HepG2 (cell line): ENCODE results near the gene GTF3C5. TPM values are rescaled to one million over a fixed set of nuclear protein-coding genes. Genes with fewer than 3 reads are reported as not detected.

ENCODE experiments used
- ATAC-seq: fragments of 200-7000 bp; cut with Tn5 transposase; 3 replicates; pipeline ENCODE4 v1.9.1; 2020; ENCODE audit warnings: mild to moderate bottlenecking, moderate library complexity
- BruUV-seq: library from RNA; stranded (reverse); fragments of 400-500 nt; replicated peaks from 2 replicates; lab custom pipeline; 2021; lab: Mats Ljungman, UMichigan
- CTCF ChIA-PET: fragments of 300-600 bp; formaldehyde crosslinking; extraction: SDS; loops from one replicate; lab custom pipeline; 2021; ENCODE audit warnings: low total read pairs, inconsistent platforms, low intra/inter-chr PET ratio; lab: Yijun Ruan, JAX
- POLR2A ChIA-PET: fragments of 350-600 bp; sonication (Branson Sonifier 250); formaldehyde crosslinking; loops from one replicate; lab custom pipeline; 2020; ENCODE audit warnings: antibody characterized with exemption, inconsistent platforms; lab: Yijun Ruan, JAX
- DNase-seq: peaks from one replicate; pipeline ENCODE4 v3.0.0-alpha.2; 2015; ENCODE audit warnings: low spot score
- FAIRE-seq: peaks from 3 replicates; lab custom pipeline; 2011; peaks lifted over from hg19 to GRCh38; lab: Jason Lieb, UNC
- H2AFZ ChIP-seq: one replicate; pipeline ENCODE4 v1.6.1; 2011; ENCODE audit warnings: low read length, inconsistent platforms
- H3K27ac ChIP-seq: fragments of 300-600 bp; 3 replicates; pipeline ENCODE4 v1.8.0; 2011; ENCODE audit warnings: mixed run types, mild to moderate bottlenecking, mixed read lengths, low read length, inconsistent platforms; ENCODE audit not compliant: insufficient read depth; ENCODE audit errors: extremely low read length
- H3K27me3 ChIP-seq, 2 experiments: fragments of 200-600 bp in 1 of 2; 2 replicates in 1 of 2; 3 replicates in 1 of 2; pipeline versions ENCODE4 v1.6.0 to v1.8.0; 2011; ENCODE audit warnings: low read length in 2 of 2, mild to moderate bottlenecking in 2 of 2, moderate library complexity in 2 of 2, inconsistent platforms in 1 of 2; ENCODE audit not compliant: insufficient read depth in 2 of 2, control insufficient read depth in 1 of 2
- H3K36me3 ChIP-seq, 2 experiments: fragments of 200-600 bp in 1 of 2; replicated peaks in 1 of 2; 2 replicates in 1 of 2; 3 replicates in 1 of 2; pipeline versions ENCODE4 v1.5.1 to v1.8.0; 2011; ENCODE audit warnings: low read length in 2 of 2, inconsistent platforms in 1 of 2; ENCODE audit not compliant: insufficient read depth in 2 of 2, control insufficient read depth in 1 of 2
- H3K4me1 ChIP-seq: 2 replicates; pipeline ENCODE4 v1.5.1; 2012; ENCODE audit warnings: low read length, inconsistent platforms; ENCODE audit not compliant: insufficient read depth
- H3K4me2 ChIP-seq: 2 replicates; pipeline ENCODE4 v1.6.0; 2011; ENCODE audit warnings: low read depth, low read length, inconsistent platforms
- H3K4me3 ChIP-seq, 3 experiments: fragments of 200-600 bp in 1 of 3; sonication (generic), shearing (Covaris generic) in 1 of 3; replicated peaks in 1 of 3; 2 replicates each; pipeline ENCODE4 v1.5.1; 2011 to 2016; ENCODE audit warnings: low read length in 3 of 3, inconsistent platforms in 2 of 3, low read depth in 2 of 3, mild to moderate bottlenecking in 2 of 3, control low read depth in 1 of 3, mixed read lengths in 1 of 3; ENCODE audit not compliant: insufficient read depth in 1 of 3
- H3K79me2 ChIP-seq: one replicate; pipeline ENCODE4 v1.6.1; 2011; ENCODE audit warnings: low read length, inconsistent platforms; ENCODE audit not compliant: insufficient read depth
- H3K9ac ChIP-seq: 2 replicates; pipeline ENCODE4 v1.6.0; 2011; ENCODE audit warnings: mild to moderate bottlenecking, low read depth, low read length, inconsistent platforms; ENCODE audit not compliant: insufficient read depth
- H3K9me3 ChIP-seq: 2 replicates; pipeline ENCODE4 v1.5.1; 2012; ENCODE audit warnings: mild to moderate bottlenecking, low read length
- H4K20me1 ChIP-seq: 2 replicates; pipeline ENCODE4 v1.6.0; 2011; ENCODE audit warnings: inconsistent platforms, mild to moderate bottlenecking, low read length, moderate library complexity; ENCODE audit not compliant: insufficient read depth
- GFI1 ChIP-seq: sonication (generic); formaldehyde crosslinking; IDR thresholded peaks from 2 replicates; pipeline ENCODE4 v1.5.0; 2020; ENCODE audit warnings: missing genetic modification reagents, mild to moderate bottlenecking, borderline replicate concordance
- MAFF ChIP-seq: IDR thresholded peaks from 2 replicates; pipeline ENCODE4 v1.6.1; 2011; ENCODE audit warnings: low read depth, low read length, improper control_type of control experiment
- RFX1 ChIP-seq: fragments of 450-650 bp; IDR thresholded peaks from 2 replicates; pipeline ENCODE4 v1.6.1; 2017
- SOX6 ChIP-seq, 2 experiments: fragments of 450-650 bp in 1 of 2; sonication (generic) in 1 of 2; formaldehyde crosslinking in 1 of 2; IDR thresholded peaks; 2 replicates each; pipeline versions ENCODE4 v1.4.0 to v1.6.1; 2017 to 2020; ENCODE audit warnings: antibody characterized with exemption in 1 of 2, mild to moderate bottlenecking in 1 of 2, missing genetic modification reagents in 1 of 2
- ZBTB8A ChIP-seq: sonication (generic); formaldehyde crosslinking; IDR thresholded peaks from 2 replicates; pipeline ENCODE4 v1.4.0; 2020; ENCODE audit warnings: mild to moderate bottlenecking, low read depth, missing genetic modification reagents, borderline replicate concordance
- ZNF709 ChIP-seq: sonication (generic); formaldehyde crosslinking; IDR thresholded peaks from 2 replicates; pipeline ENCODE4 v1.5.0; 2020; ENCODE audit warnings: mild to moderate bottlenecking, missing genetic modification reagents
- ZNF883 ChIP-seq: sonication (generic); formaldehyde crosslinking; IDR thresholded peaks from 2 replicates; pipeline ENCODE4 v1.5.1; 2020; ENCODE audit warnings: mild to moderate bottlenecking, missing genetic modification reagents; ENCODE audit errors: not compliant biosample characterization
- WGBS: methylation state at CpG from one replicate; pipeline ENCODE4 v1.1.6; 2017; ENCODE audit warnings: low lambda C conversion rate; 5-methylcytosine and 5-hydroxymethylcytosine counted together
- in situ Hi-C: cut with HindIII; loops from 2 replicates; pipeline ENCODE4 v1.10.0; 2017; ENCODE audit warnings: low pct_unique_long_range_greater_than_20kb; ENCODE audit not compliant: extremely low pct_ligation_motif_present
- intact Hi-C: fragments of 100-400 bp; cut with micrococcal nuclease; formaldehyde crosslinking; loops from one replicate; pipeline ENCODE4 v1.10.0; 2022; ENCODE audit not compliant: unreplicated experiment
- polyA plus RNA-seq, 8 experiments: library from polyadenylated mRNA; depleted of rRNA in 3 of 8; stranded (reverse) in 7 of 8; unstranded in 1 of 8; fragments of >200 nt; fragmentation: Illumina TruSeq in 4 of 8; extraction: Trizol in 4 of 8; gene quantifications; 2 replicates each; pipeline versions ENCODE4 v1.2.1 to v1.2.3, GENCODE V29; 2011 to 2016; ENCODE audit warnings: low read depth in 4 of 8, missing spikeins in 1 of 8, mixed read lengths in 1 of 8; ENCODE audit not compliant: insufficient read depth in 1 of 8
- total RNA-seq, 5 experiments: library from RNA; depleted of rRNA; stranded (reverse); fragments of >200 nt; fragmentation: Illumina TruSeq; extraction: Trizol; gene quantifications; 2 replicates each; pipeline ENCODE4 v1.2.3, GENCODE V29; 2016; ENCODE audit warnings: low read depth in 1 of 5
- TF ChIP-seq, protein P1 (sequence below): sonication (generic); formaldehyde crosslinking; IDR thresholded peaks from 2 replicates; pipeline ENCODE4 v1.5.0; 2020; ENCODE audit warnings: mild to moderate bottlenecking, missing genetic modification reagents
- TF ChIP-seq, protein P2 (sequence below): sonication (generic); formaldehyde crosslinking; IDR thresholded peaks from 2 replicates; pipeline ENCODE4 v1.8.0; 2022; ENCODE audit warnings: missing genetic modification reagents, mild to moderate bottlenecking, inconsistent platforms, borderline replicate concordance
- TF ChIP-seq, protein P3 (sequence below): sonication (generic); formaldehyde crosslinking; IDR thresholded peaks from 2 replicates; pipeline ENCODE4 v1.8.0; 2022; ENCODE audit warnings: mild to moderate bottlenecking, missing genetic modification reagents, moderate library complexity

Gene GTF3C5
- total and polyA plus RNA-seq, 2 of the 13 experiments (the other 11 are each of a cell fraction or from before 2014, with no cell fraction given) = 66.9 to 92.6 TPM

DNA sequence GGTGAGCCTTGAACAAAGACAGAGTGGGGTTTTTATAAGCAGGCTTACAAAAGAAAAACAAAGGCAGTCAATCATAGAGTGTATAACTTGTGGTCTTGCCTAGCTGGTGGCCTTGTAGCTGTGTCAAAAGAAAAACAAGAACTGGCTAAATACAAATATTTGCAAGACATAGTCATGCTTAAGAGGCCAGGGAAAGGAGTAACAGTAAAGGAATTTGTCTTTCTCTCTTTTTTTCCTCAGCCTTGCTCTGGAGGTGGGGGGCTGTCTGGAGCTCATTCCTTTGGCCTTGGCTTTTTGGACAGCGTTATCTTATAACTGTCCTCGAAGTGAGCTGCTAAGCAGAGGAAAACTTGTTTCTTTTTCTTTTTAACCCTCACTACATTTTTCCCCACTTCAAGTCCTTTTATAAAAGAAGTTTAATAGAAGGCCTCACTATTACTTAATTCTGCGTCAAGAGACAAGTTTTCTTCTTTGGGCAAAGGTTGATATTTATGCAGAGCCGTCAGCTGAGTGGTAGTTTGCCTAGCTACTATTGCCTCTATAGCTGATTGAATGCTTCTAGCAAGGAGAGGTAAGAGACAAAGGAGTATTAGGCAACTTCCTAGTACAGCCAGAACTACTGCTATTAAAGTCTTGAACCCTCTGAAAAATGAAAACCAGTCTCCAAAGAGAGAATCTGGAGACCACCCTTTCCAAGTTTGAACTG lies 45.3 kb downstream of the GTF3C5 start:
- Histone ChIP-seq H3K4me3 (no peak overlapping the region), H3K36me3 (no peaks in the 10 kb centered on the region), H3K9me3 (no peaks in the 10 kb centered on the region), H3K27me3 (peaks cover 0 to 19% of the 10 kb centered on the region in 2 experiments; a peak in 1 of 5 replicates)
- WGBS = 18% methylated on average over 4 of the region's 4 CpGs
- POLR2A ChIA-PET = interaction anchor here (1.5 to 1.8 kb wide), 2 partner anchors 15 to 46 kb away, joined by 3 to 9 read pairs; partner anchors contain the start of gene GTF3C5
- no TSS peak for BruUV-seq
- TF ChIP-seq SOX6 (IDR thresholded peaks at IDR 0.05) (no peak), SOX6 (CRISPR knock-in tag; IDR thresholded peaks at IDR 0.05) (peak; percentile 13; the same call in 1 of the 2 replicates), ZBTB8A (CRISPR knock-in tag) (no peak)
- TF ChIP-seq, all 625 proteins: peak for 1
- Histone ChIP-seq H3K4me2 (no peak overlapping the region), H3K9ac (no peak overlapping the region), H3K79me2 (no peaks in the 10 kb centered on the region), H4K20me1 (no peaks in the 10 kb centered on the region), H3K4me1 (peaks cover 20% of the 10 kb centered on the region), H2AFZ (no peak overlapping the region), H3K27ac (no peak overlapping the region)
- ATAC-seq (no peak), FAIRE-seq (no peak), DNase-seq (peak; percentile 14)
- CTCF ChIA-PET = no interaction called here
- in situ Hi-C loops = no loop called here
- intact Hi-C loops = no loop called here

DNA sequence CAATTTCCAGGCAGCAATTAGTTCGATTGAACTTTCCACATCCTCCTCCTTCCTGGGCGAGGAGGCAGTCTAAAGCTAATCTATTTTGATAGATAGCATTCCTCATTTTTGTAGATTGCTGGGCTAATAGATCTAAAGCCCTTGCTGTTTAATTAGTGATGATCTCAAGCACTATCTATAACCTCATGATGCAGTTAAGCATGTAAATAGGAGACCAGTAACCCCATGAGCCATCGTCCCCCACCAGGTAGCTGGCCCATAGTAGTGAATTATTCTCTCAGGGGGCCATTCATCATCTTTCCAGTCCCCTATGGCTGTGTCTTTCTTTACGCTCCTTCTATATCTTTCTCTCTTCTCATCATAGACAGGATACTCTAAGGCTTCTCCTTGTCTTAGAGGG lies 45.9 kb downstream of the GTF3C5 start:
- H3K4me1 ChIP-seq = peaks cover 27% of the 10 kb centered on the region
- intact Hi-C loops = no loop called here
- 60% methylated on average over 4 of the region's 4 CpGs for WGBS
- TF ChIP-seq, protein P1, sequence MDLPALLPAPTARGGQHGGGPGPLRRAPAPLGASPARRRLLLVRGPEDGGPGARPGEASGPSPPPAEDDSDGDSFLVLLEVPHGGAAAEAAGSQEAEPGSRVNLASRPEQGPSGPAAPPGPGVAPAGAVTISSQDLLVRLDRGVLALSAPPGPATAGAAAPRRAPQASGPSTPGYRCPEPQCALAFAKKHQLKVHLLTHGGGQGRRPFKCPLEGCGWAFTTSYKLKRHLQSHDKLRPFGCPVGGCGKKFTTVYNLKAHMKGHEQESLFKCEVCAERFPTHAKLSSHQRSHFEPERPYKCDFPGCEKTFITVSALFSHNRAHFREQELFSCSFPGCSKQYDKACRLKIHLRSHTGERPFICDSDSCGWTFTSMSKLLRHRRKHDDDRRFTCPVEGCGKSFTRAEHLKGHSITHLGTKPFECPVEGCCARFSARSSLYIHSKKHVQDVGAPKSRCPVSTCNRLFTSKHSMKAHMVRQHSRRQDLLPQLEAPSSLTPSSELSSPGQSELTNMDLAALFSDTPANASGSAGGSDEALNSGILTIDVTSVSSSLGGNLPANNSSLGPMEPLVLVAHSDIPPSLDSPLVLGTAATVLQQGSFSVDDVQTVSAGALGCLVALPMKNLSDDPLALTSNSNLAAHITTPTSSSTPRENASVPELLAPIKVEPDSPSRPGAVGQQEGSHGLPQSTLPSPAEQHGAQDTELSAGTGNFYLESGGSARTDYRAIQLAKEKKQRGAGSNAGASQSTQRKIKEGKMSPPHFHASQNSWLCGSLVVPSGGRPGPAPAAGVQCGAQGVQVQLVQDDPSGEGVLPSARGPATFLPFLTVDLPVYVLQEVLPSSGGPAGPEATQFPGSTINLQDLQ = no peak
- TF ChIP-seq, protein P2, sequence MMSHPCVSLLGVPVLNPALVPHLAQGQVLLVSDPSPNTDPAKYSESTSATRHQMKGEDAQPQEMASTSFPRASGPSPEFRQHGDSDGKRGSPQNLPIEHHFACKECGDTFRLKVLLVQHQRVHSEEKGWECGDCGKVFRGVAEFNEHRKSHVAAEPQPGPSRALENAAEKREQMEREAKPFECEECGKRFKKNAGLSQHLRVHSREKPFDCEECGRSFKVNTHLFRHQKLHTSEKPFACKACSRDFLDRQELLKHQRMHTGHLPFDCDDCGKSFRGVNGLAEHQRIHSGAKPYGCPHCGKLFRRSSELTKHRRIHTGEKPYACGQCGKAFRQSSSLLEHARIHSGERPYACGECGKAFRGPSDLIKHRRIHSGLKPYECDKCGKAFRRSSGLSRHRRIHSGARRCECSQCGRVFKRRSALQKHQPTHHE (CRISPR knock-in tag) = no peak
- no peak for TF ChIP-seq RFX1
- TF ChIP-seq MAFF = no peak
- TF ChIP-seq ZNF709 (CRISPR knock-in tag) = no peak
- TF ChIP-seq, protein P3, sequence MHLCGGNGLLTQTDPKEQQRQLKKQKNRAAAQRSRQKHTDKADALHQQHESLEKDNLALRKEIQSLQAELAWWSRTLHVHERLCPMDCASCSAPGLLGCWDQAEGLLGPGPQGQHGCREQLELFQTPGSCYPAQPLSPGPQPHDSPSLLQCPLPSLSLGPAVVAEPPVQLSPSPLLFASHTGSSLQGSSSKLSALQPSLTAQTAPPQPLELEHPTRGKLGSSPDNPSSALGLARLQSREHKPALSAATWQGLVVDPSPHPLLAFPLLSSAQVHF (CRISPR knock-in tag) = no peak
- no peak for TF ChIP-seq ZNF883 (CRISPR knock-in tag)
- TF ChIP-seq GFI1 (CRISPR knock-in tag) = no peak

More for the DNA sequence above, 45.9 kb downstream of the GTF3C5 start:
- Histone ChIP-seq H3K9ac (no peak overlapping the region), H3K27me3 (peaks cover 0 to 19% of the 10 kb centered on the region in 2 experiments; a peak in 1 of 5 replicates), H3K4me2 (no peak overlapping the region), H3K27ac (no peak overlapping the region), H4K20me1 (no peaks in the 10 kb centered on the region), H2AFZ (no peak overlapping the region), H3K79me2 (no peaks in the 10 kb centered on the region), H3K9me3 (no peaks in the 10 kb centered on the region), H3K36me3 (no peaks in the 10 kb centered on the region), H3K4me3 (no peak overlapping the region)
- FAIRE-seq = no peak
- ATAC-seq = no peak
- DNase-seq = no peak
- POLR2A ChIA-PET = interaction anchor here (1.5 to 1.9 kb wide), 3 partner anchors 16 to 46 kb away, joined by 3 to 9 read pairs (median 5); partner anchors contain the start of gene GTF3C5
- CTCF ChIA-PET = no interaction called here
- no TSS peak for BruUV-seq
- in situ Hi-C loops = no loop called here
